Activated CD8-positive, alpha-beta T cell treated with anti-CD3 and anti-CD28 coated beads for 36 hours (primary cell): ENCODE measurements around the gene CAPN2. TPM values are rescaled to one million over a fixed set of nuclear protein-coding genes. Genes with fewer than 3 reads are reported as not detected.
"Not testable (repeated sequence)": the region's sequence is repeated elsewhere in the genome, so short reads cannot be mapped to it uniquely, and the experiment has no call there.

Experiments
- ATAC-seq: fragments of 200-7000 bp; cut with Tn5 transposase; one replicate; pipeline ENCODE4 v1.10.0; 2021; ENCODE audit warnings: mild to moderate bottlenecking, moderate library complexity
- CTCF ChIA-PET: fragments of 350-600 bp; sonication (Branson Sonifier 250); formaldehyde crosslinking; loops from one replicate; lab custom pipeline; 2021; ENCODE audit warnings: antibody characterized with exemption; lab: Charles Lee
- POLR2A ChIA-PET: fragments of 350-600 bp; sonication (Branson Sonifier 250); formaldehyde crosslinking; loops from one replicate; lab custom pipeline; 2021; ENCODE audit warnings: antibody characterized with exemption; lab: Charles Lee
- DNase-seq: peaks from one replicate; pipeline ENCODE4 v3.0.0-alpha.2; 2020
- H3K27ac Mint-ChIP-seq: one replicate; pipeline ENCODE4 v1.8.0; 2021; ENCODE audit warnings: mild to moderate bottlenecking, mixed read lengths
- H3K27me3 Mint-ChIP-seq: one replicate; pipeline ENCODE4 v1.8.0; 2021; ENCODE audit warnings: mixed read lengths
- H3K36me3 Mint-ChIP-seq: one replicate; pipeline ENCODE4 v1.8.0; 2021; ENCODE audit warnings: low read depth, mixed read lengths
- H3K4me1 Mint-ChIP-seq: one replicate; pipeline ENCODE4 v1.8.0; 2021; ENCODE audit warnings: low read depth, mixed read lengths
- H3K4me3 Mint-ChIP-seq: one replicate; pipeline ENCODE4 v1.8.0; 2021; ENCODE audit warnings: mild to moderate bottlenecking, moderate library complexity, mixed read lengths
- H3K9me3 Mint-ChIP-seq: one replicate; pipeline ENCODE4 v1.8.0; 2021; ENCODE audit warnings: mixed read lengths
- CTCF ChIP-seq: fragments of 200-600 bp; IDR thresholded peaks from one replicate; pipeline ENCODE4 v1.8.0; 2022; ENCODE audit warnings: antibody characterized with exemption, mild to moderate bottlenecking
- intact Hi-C: fragments of 100-400 bp; cut with micrococcal nuclease; formaldehyde crosslinking; loops from one replicate; pipeline ENCODE4 v1.10.0; 2022
- total RNA-seq, 2 experiments: library from RNA; stranded (reverse); gene quantifications; one replicate each; pipeline ENCODE4 v1.2.3, GENCODE V29; 2021

The CAPN2 gene
- total RNA-seq, 2 experiments from 2014 or later, result 31.5 to 33.6 TPM

GRCh38 chr1:223802032-223802431 lies 89.7 kb downstream of the CAPN2 start:
- Mint-ChIP-seq H3K27me3 (no peaks in the 10 kb centered on the region), H3K36me3 (peaks cover 36% of the 10 kb centered on the region), H3K27ac (no peak overlapping the region), H3K4me3 (no peak overlapping the region), H3K9me3 (no peaks in the 10 kb centered on the region), H3K4me1 (no peaks in the 10 kb centered on the region)
- TF ChIP-seq CTCF, result no peak
- ATAC-seq (no peak), DNase-seq (no peak)
- intact Hi-C loops, result no loop called here
- CTCF ChIA-PET, result no interaction called here
- POLR2A ChIA-PET, result interaction anchor here (0.6 kb wide), 1 partner anchor 21 kb away, joined by 4 read pairs; no protein-coding TSS in a partner anchor

- POLR2A ChIA-PET, result interaction anchor here (0.6 kb wide), 1 partner anchor 22 kb away, joined by 4 read pairs; no protein-coding TSS in a partner anchor
Measured at GRCh38 chr1:223802602-223803001, 90.3 kb downstream of the CAPN2 start.

GRCh38 chr1:223803211-223803610 lies 90.9 kb downstream of the CAPN2 start:
- peaks cover 39% of the 10 kb centered on the region for H3K36me3 Mint-ChIP-seq
- no peak overlapping the region for H3K27ac Mint-ChIP-seq
- ATAC-seq (no peak), DNase-seq (no peak)
- intact Hi-C loops, result no loop called here
- no peak for TF ChIP-seq CTCF
- H3K4me1 Mint-ChIP-seq, result no peaks in the 10 kb centered on the region
- no peaks in the 10 kb centered on the region for H3K9me3 Mint-ChIP-seq
- POLR2A ChIA-PET, result no interaction called here
- H3K4me3 Mint-ChIP-seq, result no peak overlapping the region
- CTCF ChIA-PET, result interaction anchor here (1.3 to 1.5 kb wide), 2 partner anchors 8 to 54 kb away, joined by 3 to 6 read pairs; no protein-coding TSS in a partner anchor
- H3K27me3 Mint-ChIP-seq, result no peaks in the 10 kb centered on the region

More at GRCh38 chr1:223802602-223803001, 90.3 kb downstream of the CAPN2 start:
- Mint-ChIP-seq H3K27me3 (no peaks in the 10 kb centered on the region), H3K27ac (no peak overlapping the region), H3K4me3 (no peak overlapping the region), H3K36me3 (peaks cover 40% of the 10 kb centered on the region), H3K4me1 (no peaks in the 10 kb centered on the region), H3K9me3 (no peaks in the 10 kb centered on the region)
- intact Hi-C loops, result no loop called here
- TF ChIP-seq CTCF, result no peak
- DNase-seq (no peak), ATAC-seq (no peak)
- CTCF ChIA-PET, result interaction anchor here (0.6 to 1.5 kb wide), 3 partner anchors 9 to 58 kb away, joined by 3 to 6 read pairs (median 3); no protein-coding TSS in a partner anchor

- CTCF ChIA-PET, H3K9me3 Mint-ChIP-seq, H3K4me3 Mint-ChIP-seq, DNase-seq, ATAC-seq, H3K27me3 Mint-ChIP-seq, H3K27ac Mint-ChIP-seq, POLR2A ChIA-PET: not testable (repeated sequence)
- H3K36me3 Mint-ChIP-seq, result peaks cover 30% of the 10 kb centered on the region
- intact Hi-C loops, result loop anchor here (10.0 kb wide), 1 partner anchor 95 kb away; no protein-coding TSS in a partner anchor
- H3K4me1 Mint-ChIP-seq, result peaks cover 20% of the 10 kb centered on the region
Measured at GRCh38 chr1:223809905-223810304, 97.6 kb downstream of the CAPN2 start.

- peaks cover 30% of the 10 kb centered on the region for H3K36me3 Mint-ChIP-seq
- H3K4me1 Mint-ChIP-seq, result peaks cover 25% of the 10 kb centered on the region
- no peak overlapping the region for H3K27ac Mint-ChIP-seq
- H3K9me3 Mint-ChIP-seq, result no peaks in the 10 kb centered on the region
- H3K27me3 Mint-ChIP-seq, result no peaks in the 10 kb centered on the region
- POLR2A ChIA-PET, result no interaction called here
- no peak for ATAC-seq
- intact Hi-C loops, result loop anchor here (10.0 kb wide), 1 partner anchor 94 kb away; no protein-coding TSS in a partner anchor
- no peak overlapping the region for H3K4me3 Mint-ChIP-seq
- no peak for TF ChIP-seq CTCF
- no peak for DNase-seq
- CTCF ChIA-PET, result interaction anchor here (1.1 to 3.3 kb wide), 10 partner anchors 8 to 97 kb away, joined by 3 to 22 read pairs (median 6); partner anchors contain the start of gene TP53BP2
Measured at GRCh38 chr1:223810586-223810985, 98.2 kb downstream of the CAPN2 start.
